WTC11 (cell line): ENCODE measurements around the gene ADH5. TPM values are rescaled to one million over a fixed set of nuclear protein-coding genes. Genes with fewer than 3 reads are reported as not detected.
"Not testable (repeated sequence)": the region's sequence is repeated elsewhere in the genome, so short reads cannot be mapped to it uniquely, and the experiment has no call there.

ENCODE experiments used
- ATAC-seq: fragments of 200-7000 bp; cut with Tn5 transposase; 2 replicates; pipeline ENCODE4 v1.10.0; 2021; ENCODE audit warnings: mild to moderate bottlenecking, moderate library complexity
- CTCF ChIA-PET: fragments of 300-600 bp; sonication (Branson Sonifier 250); formaldehyde crosslinking; loops from one replicate; lab custom pipeline; 2021; ENCODE audit warnings: antibody characterized with exemption; lab: Charles Lee
- POLR2A ChIA-PET: fragments of 350-600 bp; sonication (Branson Sonifier 250); formaldehyde crosslinking; loops from one replicate; lab custom pipeline; 2021; ENCODE audit warnings: antibody characterized with exemption; lab: Charles Lee
- DNase-seq: peaks from one replicate; pipeline ENCODE4 v3.0.0; 2021; ENCODE audit warnings: low spot score
- H3K27ac Mint-ChIP-seq: 2 replicates; pipeline ENCODE4 v1.8.0; 2021; ENCODE audit warnings: mixed read lengths
- H3K27me3 Mint-ChIP-seq: 2 replicates; pipeline ENCODE4 v1.8.0; 2021; ENCODE audit warnings: low read depth, mild to moderate bottlenecking, moderate library complexity, mixed read lengths
- H3K36me3 Mint-ChIP-seq: 2 replicates; pipeline ENCODE4 v1.8.0; 2021; ENCODE audit warnings: mixed read lengths
- H3K4me1 Mint-ChIP-seq: 2 replicates; pipeline ENCODE4 v1.8.0; 2022; ENCODE audit warnings: mixed read lengths
- H3K4me3 Mint-ChIP-seq: 2 replicates; pipeline ENCODE4 v1.8.0; 2021; ENCODE audit warnings: mild to moderate bottlenecking, moderate library complexity, mixed read lengths
- H3K9me3 Mint-ChIP-seq: 2 replicates; pipeline ENCODE4 v1.8.0; 2021; ENCODE audit warnings: mixed read lengths
- CBFB ChIP-seq: sonication (generic); formaldehyde crosslinking; IDR thresholded peaks from 2 replicates; pipeline ENCODE4 v1.8.1; 2022; ENCODE audit warnings: mild to moderate bottlenecking, low read depth, missing genetic modification reagents
- CREM ChIP-seq: sonication (generic); formaldehyde crosslinking; IDR thresholded peaks from 2 replicates; pipeline ENCODE4 v1.8.1; 2022; ENCODE audit warnings: mild to moderate bottlenecking, missing genetic modification reagents, moderate library complexity
- E2F1 ChIP-seq: sonication (generic); formaldehyde crosslinking; IDR thresholded peaks from 2 replicates; pipeline ENCODE4 v1.8.0; 2022; ENCODE audit warnings: mild to moderate bottlenecking, missing genetic modification reagents
- HMGA2 ChIP-seq: fragments of 250-450 bp; sonication (Bioruptor Pico); IDR thresholded peaks from 2 replicates; pipeline ENCODE4 v1.4.0; 2021; ENCODE audit warnings: mild to moderate bottlenecking, moderate library complexity
- JUN ChIP-seq: sonication (generic); formaldehyde crosslinking; IDR thresholded peaks from 2 replicates; pipeline ENCODE4 v1.8.0; 2023; ENCODE audit warnings: mild to moderate bottlenecking, missing genetic modification reagents
- PRDM15 ChIP-seq: sonication (generic); formaldehyde crosslinking; IDR thresholded peaks from 2 replicates; pipeline ENCODE4 v1.8.0; 2022; ENCODE audit warnings: missing genetic modification reagents
- RORB ChIP-seq: fragments of 250-450 bp; sonication (Bioruptor Pico); IDR thresholded peaks from 2 replicates; pipeline ENCODE4 v1.9.0; 2021; ENCODE audit warnings: mild to moderate bottlenecking
- TCF7 ChIP-seq: sonication (generic); formaldehyde crosslinking; IDR thresholded peaks from 2 replicates; pipeline ENCODE4 v1.8.0; 2022; ENCODE audit warnings: mild to moderate bottlenecking, low read depth, missing genetic modification reagents, moderate library complexity
- ZBTB21 ChIP-seq: sonication (generic); formaldehyde crosslinking; IDR thresholded peaks from 2 replicates; pipeline ENCODE4 v1.8.1; 2023; ENCODE audit warnings: mild to moderate bottlenecking, missing genetic modification reagents, borderline replicate concordance
- ZNF416 ChIP-seq: fragments of 250-450 bp; sonication (Bioruptor Pico); IDR thresholded peaks from 2 replicates; pipeline ENCODE4 v1.9.0; 2021; ENCODE audit warnings: mild to moderate bottlenecking, inconsistent platforms
- total RNA-seq: library from RNA; stranded (reverse); gene quantifications from 3 replicates; pipeline ENCODE4 v1.2.3, GENCODE V29; 2021
- TF ChIP-seq, protein P1 (sequence below): fragments of 250-450 bp; sonication (Bioruptor Pico); IDR thresholded peaks from 2 replicates; pipeline ENCODE4 v1.9.0; 2021; ENCODE audit warnings: mild to moderate bottlenecking
- TF ChIP-seq, protein P2 (sequence below): sonication (generic); formaldehyde crosslinking; IDR thresholded peaks from 2 replicates; pipeline ENCODE4 v1.8.1; 2023; ENCODE audit warnings: mild to moderate bottlenecking, moderate library complexity, missing genetic modification reagents
- TF ChIP-seq, protein P3 (sequence below): sonication (generic); formaldehyde crosslinking; IDR thresholded peaks from 2 replicates; pipeline ENCODE4 v1.8.1; 2023; ENCODE audit warnings: mild to moderate bottlenecking, missing genetic modification reagents
- TF ChIP-seq, protein P4 (sequence below): fragments of 250-450 bp; sonication (Bioruptor Pico); IDR thresholded peaks from 2 replicates; pipeline ENCODE4 v1.9.0; 2021; ENCODE audit warnings: mild to moderate bottlenecking
- TF ChIP-seq, protein P5 (sequence below): sonication (generic); formaldehyde crosslinking; IDR thresholded peaks from 2 replicates; pipeline ENCODE4 v1.8.0; 2022; ENCODE audit warnings: mild to moderate bottlenecking, missing genetic modification reagents

ADH5 gene
- total RNA-seq, 1 experiment from 2014 or later: 244 TPM

DNA sequence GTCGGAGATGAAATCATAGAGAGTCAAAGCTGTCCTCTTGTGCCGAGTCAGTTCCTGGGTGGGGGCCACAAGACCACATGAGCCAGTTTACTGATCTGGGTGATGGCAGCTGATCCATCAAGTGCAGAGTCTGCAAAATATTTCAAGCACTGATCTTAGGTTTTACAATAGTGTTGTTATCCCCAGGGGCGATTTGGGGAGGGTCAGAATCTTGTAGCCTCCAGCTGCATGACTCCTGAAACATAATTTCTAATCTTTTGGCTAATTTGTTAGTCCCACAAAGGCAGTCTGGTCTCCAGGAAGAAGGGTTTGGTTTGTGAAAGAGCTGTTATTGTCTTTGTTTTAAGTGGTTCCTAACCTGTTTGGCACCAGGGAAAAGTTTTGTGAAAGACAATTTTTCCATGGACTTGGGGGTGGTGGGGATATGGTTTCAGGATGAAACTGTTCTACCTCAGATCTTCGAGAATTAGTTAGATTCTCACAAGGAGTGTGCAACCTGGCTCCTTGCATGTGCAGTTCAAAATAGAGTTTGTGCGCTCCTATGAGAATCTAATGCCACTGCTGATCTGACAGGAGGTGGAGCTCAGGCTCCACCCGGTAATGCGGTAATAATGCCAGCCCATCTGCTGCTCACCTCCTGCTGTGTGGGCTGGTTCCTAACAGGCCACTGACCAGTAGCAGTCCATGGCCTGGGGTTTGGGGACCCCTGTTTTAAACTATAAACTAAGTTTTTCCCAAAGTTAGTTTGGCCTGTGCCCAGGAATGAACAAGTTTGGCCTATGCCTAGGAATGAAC, 63.9 kb downstream of the ADH5 start:
- peak overlapping the region; percentile 72 for H3K27ac Mint-ChIP-seq
- TF ChIP-seq CBFB (CRISPR knock-in tag): no peak
- no peak for TF ChIP-seq TCF7 (CRISPR knock-in tag)
- TF ChIP-seq CREM (CRISPR knock-in tag): no peak
- TF ChIP-seq, protein P1, sequence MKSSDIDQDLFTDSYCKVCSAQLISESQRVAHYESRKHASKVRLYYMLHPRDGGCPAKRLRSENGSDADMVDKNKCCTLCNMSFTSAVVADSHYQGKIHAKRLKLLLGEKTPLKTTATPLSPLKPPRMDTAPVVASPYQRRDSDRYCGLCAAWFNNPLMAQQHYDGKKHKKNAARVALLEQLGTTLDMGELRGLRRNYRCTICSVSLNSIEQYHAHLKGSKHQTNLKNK: no peak
- TF ChIP-seq, protein P2, sequence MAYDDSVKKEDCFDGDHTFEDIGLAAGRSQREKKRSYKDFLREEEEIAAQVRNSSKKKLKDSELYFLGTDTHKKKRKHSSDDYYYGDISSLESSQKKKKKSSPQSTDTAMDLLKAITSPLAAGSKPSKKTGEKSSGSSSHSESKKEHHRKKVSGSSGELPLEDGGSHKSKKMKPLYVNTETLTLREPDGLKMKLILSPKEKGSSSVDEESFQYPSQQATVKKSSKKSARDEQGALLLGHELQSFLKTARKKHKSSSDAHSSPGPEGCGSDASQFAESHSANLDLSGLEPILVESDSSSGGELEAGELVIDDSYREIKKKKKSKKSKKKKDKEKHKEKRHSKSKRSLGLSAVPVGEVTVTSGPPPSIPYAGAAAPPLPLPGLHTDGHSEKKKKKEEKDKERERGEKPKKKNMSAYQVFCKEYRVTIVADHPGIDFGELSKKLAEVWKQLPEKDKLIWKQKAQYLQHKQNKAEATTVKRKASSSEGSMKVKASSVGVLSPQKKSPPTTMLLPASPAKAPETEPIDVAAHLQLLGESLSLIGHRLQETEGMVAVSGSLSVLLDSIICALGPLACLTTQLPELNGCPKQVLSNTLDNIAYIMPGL (CRISPR knock-in tag): no peak
- TF ChIP-seq ZNF416 (CRISPR knock-in tag): no peak
- no peak for TF ChIP-seq HMGA2 (CRISPR knock-in tag)
- TF ChIP-seq PRDM15 (CRISPR knock-in tag): no peak
- TF ChIP-seq ZBTB21 (CRISPR knock-in tag): no peak
- TF ChIP-seq, protein P3, sequence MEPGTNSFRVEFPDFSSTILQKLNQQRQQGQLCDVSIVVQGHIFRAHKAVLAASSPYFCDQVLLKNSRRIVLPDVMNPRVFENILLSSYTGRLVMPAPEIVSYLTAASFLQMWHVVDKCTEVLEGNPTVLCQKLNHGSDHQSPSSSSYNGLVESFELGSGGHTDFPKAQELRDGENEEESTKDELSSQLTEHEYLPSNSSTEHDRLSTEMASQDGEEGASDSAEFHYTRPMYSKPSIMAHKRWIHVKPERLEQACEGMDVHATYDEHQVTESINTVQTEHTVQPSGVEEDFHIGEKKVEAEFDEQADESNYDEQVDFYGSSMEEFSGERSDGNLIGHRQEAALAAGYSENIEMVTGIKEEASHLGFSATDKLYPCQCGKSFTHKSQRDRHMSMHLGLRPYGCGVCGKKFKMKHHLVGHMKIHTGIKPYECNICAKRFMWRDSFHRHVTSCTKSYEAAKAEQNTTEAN (CRISPR knock-in tag): no peak
- no peaks in the 10 kb centered on the region for H3K27me3 Mint-ChIP-seq
- peaks cover 19% of the 10 kb centered on the region for H3K9me3 Mint-ChIP-seq
- DNase-seq (no peak), ATAC-seq (0 out of 2 replicates have a peak, but pooled peaks have one; percentile 16)
- H3K36me3 Mint-ChIP-seq: peaks cover 28% of the 10 kb centered on the region
- peak overlapping the region; percentile 8; the same call in 1 of the 2 replicates for H3K4me3 Mint-ChIP-seq
- POLR2A ChIA-PET: no interaction called here
- peaks cover 67% of the 10 kb centered on the region for H3K4me1 Mint-ChIP-seq
- CTCF ChIA-PET: interaction anchor here (1.9 to 2.4 kb wide), 2 partner anchors 30 to 31 kb away, joined by 9 to 13 read pairs; partner anchors contain the start of gene METAP1

DNA sequence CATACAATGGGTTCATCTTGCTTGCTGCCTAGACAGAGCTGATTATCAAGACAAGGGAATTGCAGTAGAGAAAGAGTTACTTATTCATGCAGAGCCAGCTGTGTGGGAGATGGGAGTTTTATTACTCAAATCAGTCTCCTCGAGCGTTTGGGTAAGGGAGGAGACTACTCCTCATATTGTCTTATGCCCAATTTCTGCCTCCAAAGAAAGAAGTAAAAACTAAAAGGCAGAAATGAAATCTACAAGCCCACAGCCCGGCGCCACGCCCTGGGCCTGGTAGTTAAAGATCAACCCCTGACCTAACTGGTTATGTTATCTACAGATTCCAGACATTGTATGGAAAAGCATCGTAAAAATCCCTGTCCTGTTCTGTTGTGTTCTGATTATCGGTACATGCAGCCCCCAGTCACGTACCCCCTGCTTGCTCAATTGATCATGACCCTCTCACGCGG, 64.8 kb downstream of the ADH5 start:
- CTCF ChIA-PET: interaction anchor here (1.2 to 2.4 kb wide), 3 partner anchors 9 to 32 kb away, joined by 3 to 13 read pairs (median 9); partner anchors contain the start of gene METAP1
- Mint-ChIP-seq H3K4me3 (peak overlapping the region; percentile 8; the same call in 1 of the 2 replicates), H3K27ac (peak overlapping the region; percentile 72)

GRCh38 chr4:99022566-99022965, 66.0 kb downstream of the ADH5 start:
- Mint-ChIP-seq H3K27ac (no peak overlapping the region), H3K27me3 (no peaks in the 10 kb centered on the region), H3K36me3 (peaks cover 44% of the 10 kb centered on the region), H3K9me3 (peaks cover 28% of the 10 kb centered on the region), H3K4me3 (no peak overlapping the region), H3K4me1 (peaks cover 70% of the 10 kb centered on the region)
- ATAC-seq (peak; percentile 25; the same call in 1 of the 2 replicates), DNase-seq (no peak)
- CTCF ChIA-PET: no interaction called here
- POLR2A ChIA-PET: no interaction called here
- TF ChIP-seq RORB (CRISPR knock-in tag) (no peak), E2F1 (CRISPR knock-in tag) (no peak), JUN (no peak)
- TF ChIP-seq, protein P4, sequence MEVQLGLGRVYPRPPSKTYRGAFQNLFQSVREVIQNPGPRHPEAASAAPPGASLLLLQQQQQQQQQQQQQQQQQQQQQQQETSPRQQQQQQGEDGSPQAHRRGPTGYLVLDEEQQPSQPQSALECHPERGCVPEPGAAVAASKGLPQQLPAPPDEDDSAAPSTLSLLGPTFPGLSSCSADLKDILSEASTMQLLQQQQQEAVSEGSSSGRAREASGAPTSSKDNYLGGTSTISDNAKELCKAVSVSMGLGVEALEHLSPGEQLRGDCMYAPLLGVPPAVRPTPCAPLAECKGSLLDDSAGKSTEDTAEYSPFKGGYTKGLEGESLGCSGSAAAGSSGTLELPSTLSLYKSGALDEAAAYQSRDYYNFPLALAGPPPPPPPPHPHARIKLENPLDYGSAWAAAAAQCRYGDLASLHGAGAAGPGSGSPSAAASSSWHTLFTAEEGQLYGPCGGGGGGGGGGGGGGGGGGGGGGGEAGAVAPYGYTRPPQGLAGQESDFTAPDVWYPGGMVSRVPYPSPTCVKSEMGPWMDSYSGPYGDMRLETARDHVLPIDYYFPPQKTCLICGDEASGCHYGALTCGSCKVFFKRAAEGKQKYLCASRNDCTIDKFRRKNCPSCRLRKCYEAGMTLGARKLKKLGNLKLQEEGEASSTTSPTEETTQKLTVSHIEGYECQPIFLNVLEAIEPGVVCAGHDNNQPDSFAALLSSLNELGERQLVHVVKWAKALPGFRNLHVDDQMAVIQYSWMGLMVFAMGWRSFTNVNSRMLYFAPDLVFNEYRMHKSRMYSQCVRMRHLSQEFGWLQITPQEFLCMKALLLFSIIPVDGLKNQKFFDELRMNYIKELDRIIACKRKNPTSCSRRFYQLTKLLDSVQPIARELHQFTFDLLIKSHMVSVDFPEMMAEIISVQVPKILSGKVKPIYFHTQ: no peak
- TF ChIP-seq, protein P5, sequence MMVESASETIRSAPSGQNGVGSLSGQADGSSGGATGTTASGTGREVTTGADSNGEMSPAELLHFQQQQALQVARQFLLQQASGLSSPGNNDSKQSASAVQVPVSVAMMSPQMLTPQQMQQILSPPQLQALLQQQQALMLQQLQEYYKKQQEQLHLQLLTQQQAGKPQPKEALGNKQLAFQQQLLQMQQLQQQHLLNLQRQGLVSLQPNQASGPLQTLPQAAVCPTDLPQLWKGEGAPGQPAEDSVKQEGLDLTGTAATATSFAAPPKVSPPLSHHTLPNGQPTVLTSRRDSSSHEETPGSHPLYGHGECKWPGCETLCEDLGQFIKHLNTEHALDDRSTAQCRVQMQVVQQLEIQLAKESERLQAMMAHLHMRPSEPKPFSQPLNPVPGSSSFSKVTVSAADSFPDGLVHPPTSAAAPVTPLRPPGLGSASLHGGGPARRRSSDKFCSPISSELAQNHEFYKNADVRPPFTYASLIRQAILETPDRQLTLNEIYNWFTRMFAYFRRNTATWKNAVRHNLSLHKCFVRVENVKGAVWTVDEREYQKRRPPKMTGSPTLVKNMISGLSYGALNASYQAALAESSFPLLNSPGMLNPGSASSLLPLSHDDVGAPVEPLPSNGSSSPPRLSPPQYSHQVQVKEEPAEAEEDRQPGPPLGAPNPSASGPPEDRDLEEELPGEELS: no peak

More for the DNA sequence above, 64.8 kb downstream of the ADH5 start:
- Mint-ChIP-seq H3K4me1 (peaks cover 65% of the 10 kb centered on the region), H3K9me3 (peaks cover 28% of the 10 kb centered on the region), H3K36me3 (peaks cover 37% of the 10 kb centered on the region)
- DNase-seq, POLR2A ChIA-PET, ATAC-seq, H3K27me3 Mint-ChIP-seq: not testable (repeated sequence)
